Neural progenitor cell (in vitro differentiated cells): ENCODE data around the gene NCS1. TPM values are rescaled to one million over a fixed set of nuclear protein-coding genes. Genes with fewer than 3 reads are reported as not detected.

Experiments
- DNase-seq: peaks from one replicate; pipeline ENCODE4 v3.0.0-alpha.2; 2016; ENCODE audit warnings: low spot score
- H2AFZ ChIP-seq: fragments of 200-600 bp; sonication (generic); replicated peaks from 2 replicates; pipeline ENCODE4 v1.6.1; 2016; ENCODE audit warnings: antibody characterized with exemption
- H3F3A ChIP-seq: fragments of 200-600 bp; sonication (generic); 2 replicates; pipeline ENCODE4 v1.6.1; 2016; ENCODE audit warnings: antibody characterized with exemption, low read depth
- H3K27ac ChIP-seq: fragments of 200-600 bp; sonication (generic); 2 replicates; pipeline ENCODE4 v1.5.1; 2016; ENCODE audit warnings: mild to moderate bottlenecking
- H3K27me3 ChIP-seq: fragments of 200-600 bp; sonication (generic); 2 replicates; pipeline ENCODE4 v1.6.1; 2016; ENCODE audit warnings: mild to moderate bottlenecking, moderate library complexity
- H3K36me3 ChIP-seq: fragments of 200-600 bp; sonication (generic); 2 replicates; pipeline ENCODE4 v1.5.1; 2016
- H3K4me1 ChIP-seq: fragments of 200-600 bp; sonication (generic); 2 replicates; pipeline ENCODE4 v1.6.1; 2016; ENCODE audit warnings: mixed run types
- H3K4me2 ChIP-seq: fragments of 200-600 bp; sonication (generic); 2 replicates; pipeline ENCODE4 v1.6.1; 2016
- H3K4me3 ChIP-seq: fragments of 200-600 bp; sonication (generic); 2 replicates; pipeline ENCODE4 v1.5.1; 2016
- H3K79me2 ChIP-seq: fragments of 200-600 bp; sonication (generic); 2 replicates; pipeline ENCODE4 v1.6.1; 2016; ENCODE audit warnings: low read depth
- H3K9ac ChIP-seq: fragments of 200-600 bp; sonication (generic); 2 replicates; pipeline ENCODE4 v1.6.1; 2016
- H3K9me3 ChIP-seq: fragments of 200-600 bp; sonication (generic); 2 replicates; pipeline ENCODE4 v1.5.1; 2016; ENCODE audit warnings: low read depth
- H4K20me1 ChIP-seq: fragments of 200-600 bp; sonication (generic); 2 replicates; pipeline ENCODE4 v1.6.1; 2016; ENCODE audit warnings: low read depth
- H3K27ac Mint-ChIP-seq: 3 replicates; pipeline ENCODE4 v1.8.0; 2021; ENCODE audit warnings: mixed read lengths
- H3K27me3 Mint-ChIP-seq: 2 replicates; pipeline ENCODE4 v1.8.0; 2022; ENCODE audit warnings: low read depth, mild to moderate bottlenecking, inconsistent platforms, moderate library complexity, mixed read lengths; ENCODE audit not compliant: insufficient read depth
- H3K36me3 Mint-ChIP-seq: 3 replicates; pipeline ENCODE4 v1.8.0; 2021; ENCODE audit warnings: mixed read lengths
- H3K4me1 Mint-ChIP-seq: 3 replicates; pipeline ENCODE4 v1.8.0; 2021; ENCODE audit warnings: mixed read lengths
- H3K4me3 Mint-ChIP-seq: 3 replicates; pipeline ENCODE4 v1.8.0; 2021; ENCODE audit warnings: mild to moderate bottlenecking, moderate library complexity, mixed read lengths
- H3K9me3 Mint-ChIP-seq: 3 replicates; pipeline ENCODE4 v1.8.0; 2020; ENCODE audit warnings: mixed read lengths
- CTCF ChIP-seq: fragments of 200-600 bp; sonication (generic); IDR thresholded peaks from 2 replicates; pipeline ENCODE4 v1.5.1; 2017; ENCODE audit warnings: antibody characterized with exemption, mild to moderate bottlenecking
- EZH2 ChIP-seq: fragments of 200-600 bp; sonication (generic); IDR thresholded peaks from 2 replicates; pipeline ENCODE4 v1.6.1; 2017; ENCODE audit warnings: antibody characterized with exemption, mild to moderate bottlenecking, moderate library complexity
- EZH2phosphoT487 ChIP-seq: fragments of 200-600 bp; sonication (generic); IDR thresholded peaks from 2 replicates; pipeline ENCODE4 v1.6.1; 2017; ENCODE audit warnings: antibody characterized with exemption
- total RNA-seq: library from RNA; depleted of rRNA; stranded (reverse); fragments of >200 nt; gene quantifications from 2 replicates; pipeline ENCODE4 v1.2.3, GENCODE V29; 2015; ENCODE audit warnings: low replicate concordance

NCS1 gene
- total RNA-seq, 1 donor from 2014 or later = 16.0 TPM

- Histone ChIP-seq H3K4me3 (no peak overlapping the region), H3F3A (no peaks in the 10 kb centered on the region), H3K79me2 (no peaks in the 10 kb centered on the region), H3K9ac (no peak overlapping the region), H3K9me3 (no peaks in the 10 kb centered on the region), H3K4me1 (peaks cover 5% of the 10 kb centered on the region), H3K4me2 (no peak overlapping the region), H2AFZ (no peak overlapping the region), H3K36me3 (no peaks in the 10 kb centered on the region), H4K20me1 (no peaks in the 10 kb centered on the region), H3K27me3 (no peaks in the 10 kb centered on the region), H3K27ac (no peak overlapping the region)
- DNase-seq = no peak
- H3K36me3 Mint-ChIP-seq = peaks cover 29% of the 10 kb centered on the region
- H3K4me3 Mint-ChIP-seq = no peak overlapping the region
- peaks cover 43% of the 10 kb centered on the region for H3K4me1 Mint-ChIP-seq
- peak overlapping the region; percentile 93 for H3K27ac Mint-ChIP-seq
- H3K27me3 Mint-ChIP-seq = peaks cover 5% of the 10 kb centered on the region
- TF ChIP-seq EZH2phosphoT487 (no peak), EZH2 (no peak), CTCF (no peak)
- no peaks in the 10 kb centered on the region for H3K9me3 Mint-ChIP-seq
These were observed 42.7 kb upstream of the NCS1 start for GRCh38 chr9:130129432-130130061.

GRCh38 chr9:130132746-130133145 lies 39.5 kb upstream of the NCS1 start:
- Histone ChIP-seq H3K4me3 (no peak overlapping the region), H3K27ac (no peak overlapping the region), H3K36me3 (no peaks in the 10 kb centered on the region), H3K9ac (no peak overlapping the region), H3K79me2 (no peaks in the 10 kb centered on the region), H2AFZ (no peak overlapping the region), H3K27me3 (no peaks in the 10 kb centered on the region), H3F3A (no peaks in the 10 kb centered on the region), H3K4me2 (no peak overlapping the region), H4K20me1 (no peaks in the 10 kb centered on the region), H3K9me3 (no peaks in the 10 kb centered on the region), H3K4me1 (peaks cover 7% of the 10 kb centered on the region)
- Mint-ChIP-seq H3K9me3 (no peaks in the 10 kb centered on the region), H3K36me3 (peaks cover 25% of the 10 kb centered on the region), H3K27me3 (peaks cover 5% of the 10 kb centered on the region), H3K27ac (peak overlapping the region; percentile 83), H3K4me1 (peaks cover 47% of the 10 kb centered on the region), H3K4me3 (no peak overlapping the region)
- DNase-seq = no peak
- TF ChIP-seq EZH2 (no peak), EZH2phosphoT487 (no peak), CTCF (no peak)

- H3K36me3 ChIP-seq = no peaks in the 10 kb centered on the region
- peak overlapping the region; percentile 87 for H3K27ac Mint-ChIP-seq
- no peaks in the 10 kb centered on the region for H3K79me2 ChIP-seq
- DNase-seq = no peak
- H3K4me1 ChIP-seq = peaks cover 21% of the 10 kb centered on the region
- TF ChIP-seq EZH2phosphoT487 = no peak
- no peak for TF ChIP-seq CTCF
- TF ChIP-seq EZH2 = no peak
- no peaks in the 10 kb centered on the region for H3F3A ChIP-seq
- H3K4me1 Mint-ChIP-seq = peaks cover 47% of the 10 kb centered on the region
- no peak overlapping the region for H3K4me3 Mint-ChIP-seq
- H3K4me2 ChIP-seq = no peak overlapping the region
- H3K9me3 Mint-ChIP-seq = no peaks in the 10 kb centered on the region
- no peaks in the 10 kb centered on the region for H3K27me3 ChIP-seq
- H2AFZ ChIP-seq = no peak overlapping the region
- no peaks in the 10 kb centered on the region for H4K20me1 ChIP-seq
- H3K27me3 Mint-ChIP-seq = peaks cover 11% of the 10 kb centered on the region
- H3K4me3 ChIP-seq = no peak overlapping the region
- no peak overlapping the region for H3K27ac ChIP-seq
- H3K9me3 ChIP-seq = no peaks in the 10 kb centered on the region
- no peak overlapping the region for H3K9ac ChIP-seq
- peaks cover 11% of the 10 kb centered on the region for H3K36me3 Mint-ChIP-seq
These were observed 35.0 kb upstream of the NCS1 start for GRCh38 chr9:130137081-130137640.
